B cell (primary cell): ENCODE results near the gene C16orf82. TPM values are rescaled to one million over a fixed set of nuclear protein-coding genes. Genes with fewer than 3 reads are reported as not detected.

ENCODE experiments used
- ATAC-seq: fragments of 200-7000 bp; cut with Tn5 transposase; one replicate; pipeline ENCODE4 v1.10.0; 2021; ENCODE audit warnings: low read depth, mild to moderate bottlenecking, moderate number of reproducible peaks, moderate library complexity
- CTCF ChIA-PET: fragments of 350-600 bp; sonication (Branson Sonifier 250); formaldehyde crosslinking; loops from one replicate; lab custom pipeline; 2021; ENCODE audit warnings: antibody characterized with exemption, inconsistent platforms; lab: Charles Lee
- POLR2A ChIA-PET: fragments of 350-600 bp; sonication (Branson Sonifier 250); formaldehyde crosslinking; loops from one replicate; lab custom pipeline; 2021; ENCODE audit warnings: antibody characterized with exemption; lab: Charles Lee
- DNase-seq: peaks from one replicate; pipeline ENCODE4 v3.0.0; 2013
- H2AFZ ChIP-seq: 2 replicates; pipeline ENCODE4 v1.6.1; 2012; ENCODE audit warnings: mild to moderate bottlenecking, low read depth, low read length; ENCODE audit not compliant: insufficient read depth, poor library complexity, severe bottlenecking
- H3K27ac ChIP-seq, 2 donors: 1 replicate in 1 of 2; 2 replicates in 1 of 2; pipeline ENCODE4 v1.5.1; 2012 to 2013; ENCODE audit warnings: low read length in 2 of 2, mild to moderate bottlenecking in 2 of 2, moderate library complexity in 1 of 2
- H3K27me3 ChIP-seq, 4 experiments: fragments of 200-600 bp in 1 of 4; sonication (generic) in 1 of 4; replicated peaks in 1 of 4; 1 replicate in 2 of 4; 2 replicates in 2 of 4; pipeline versions ENCODE4 v1.6.1 to v1.7.0; 2013 to 2016; ENCODE audit warnings: low read length in 3 of 4, mild to moderate bottlenecking in 2 of 4, mixed read lengths in 1 of 4, moderate library complexity in 1 of 4; ENCODE audit not compliant: insufficient read depth in 4 of 4, control insufficient read depth in 3 of 4; ENCODE audit errors: control extremely low read depth in 1 of 4
- H3K36me3 ChIP-seq, 2 experiments: replicated peaks in 1 of 2; 1 replicate in 1 of 2; 2 replicates in 1 of 2; pipeline versions ENCODE4 v1.6.1 to v1.7.1; 2013; ENCODE audit warnings: low read length in 1 of 2; ENCODE audit not compliant: insufficient read depth in 2 of 2, control insufficient read depth in 1 of 2; ENCODE audit errors: control extremely low read depth in 1 of 2, extremely low read depth in 1 of 2
- H3K4me1 ChIP-seq, 2 donors: fragments of 200-600 bp in 1 of 2; sonication (generic) in 1 of 2; 1 replicate in 1 of 2; 2 replicates in 1 of 2; pipeline versions ENCODE4 v1.5.1 to v1.6.1; 2013 to 2017; ENCODE audit warnings: low read length in 2 of 2; ENCODE audit not compliant: control insufficient read depth in 2 of 2, insufficient read depth in 2 of 2
- H3K4me2 ChIP-seq: replicated peaks from 2 replicates; pipeline ENCODE3; 2012; ENCODE audit warnings: mild to moderate bottlenecking, low read depth, low read length; ENCODE audit not compliant: poor library complexity, severe bottlenecking
- H3K4me3 ChIP-seq, 5 experiments: fragments of 200-600 bp in 1 of 5; sonication (generic) in 1 of 5; 1 replicate in 3 of 5; 2 replicates in 2 of 5; pipeline versions ENCODE4 v1.5.1 to v1.7.0; 2011 to 2016; ENCODE audit warnings: low read length in 4 of 5, mild to moderate bottlenecking in 4 of 5, low read depth in 2 of 5, control low read depth in 1 of 5, moderate library complexity in 1 of 5; ENCODE audit not compliant: insufficient read depth in 1 of 5; ENCODE audit errors: control extremely low read depth in 1 of 5, extremely low read depth in 1 of 5
- H3K79me2 ChIP-seq: fragments of 200-600 bp; sonication (generic); one replicate; pipeline ENCODE4 v1.6.0; 2016; ENCODE audit warnings: low read length; ENCODE audit not compliant: control insufficient read depth, insufficient read depth
- H3K9ac ChIP-seq: fragments of 200-600 bp; sonication (generic); 2 replicates; pipeline ENCODE4 v1.6.1; 2017; ENCODE audit warnings: mild to moderate bottlenecking, low read length, moderate library complexity
- H3K9me3 ChIP-seq, 3 donors: one replicate each; pipeline versions ENCODE4 v1.6.1 to v1.7.1; 2013; ENCODE audit warnings: low read length in 2 of 3; ENCODE audit not compliant: control insufficient read depth in 2 of 3, insufficient read depth in 1 of 3; ENCODE audit errors: control extremely low read depth in 1 of 3
- H4K20me1 ChIP-seq: 2 replicates; pipeline ENCODE4 v1.6.0; 2012; ENCODE audit warnings: mild to moderate bottlenecking, low read length; ENCODE audit not compliant: insufficient read depth, control insufficient read depth, poor library complexity, severe bottlenecking
- H3K27ac Mint-ChIP-seq: one replicate; pipeline ENCODE4 v1.8.0; 2021; ENCODE audit warnings: mixed read lengths
- H3K27me3 Mint-ChIP-seq: one replicate; pipeline ENCODE4 v1.8.0; 2021; ENCODE audit warnings: mixed read lengths
- H3K4me1 Mint-ChIP-seq: one replicate; pipeline ENCODE4 v1.8.0; 2021; ENCODE audit warnings: mixed read lengths
- H3K4me3 Mint-ChIP-seq: one replicate; pipeline ENCODE4 v1.8.0; 2021; ENCODE audit warnings: mixed read lengths
- H3K9me3 Mint-ChIP-seq: one replicate; pipeline ENCODE4 v1.8.0; 2022; ENCODE audit warnings: mixed read lengths; ENCODE audit not compliant: insufficient read depth
- EZH2 ChIP-seq: IDR thresholded peaks from 2 replicates; pipeline ENCODE4 v1.6.1; 2012; ENCODE audit warnings: borderline replicate concordance, low read depth, mild to moderate bottlenecking, moderate library complexity, low read length; ENCODE audit not compliant: insufficient read depth, poor library complexity, severe bottlenecking
- WGBS: methylation state at CpG from one replicate; pipeline ENCODE4 v1.1.5; 2013; ENCODE audit warnings: missing lambda C conversion rate; ENCODE audit not compliant: insufficient coverage; 5-methylcytosine and 5-hydroxymethylcytosine counted together
- intact Hi-C: fragments of 100-400 bp; cut with micrococcal nuclease; formaldehyde crosslinking; loops from one replicate; pipeline ENCODE4 v1.10.0; 2022
- polyA plus RNA-seq: library from polyadenylated mRNA; depleted of rRNA; stranded (reverse); fragments of >200 nt; gene quantifications from 2 replicates; pipeline ENCODE4 v1.2.3, GENCODE V29; 2012
- total RNA-seq, 2 donors: library from RNA; stranded (reverse); fragments of 120-200 nt in 1 of 2; gene quantifications; 1 replicate in 1 of 2; 2 replicates in 1 of 2; pipeline versions ENCODE4 v1.2.3 to v1.2.4, GENCODE V29; 2013 to 2022
- TF ChIP-seq, protein P1 (sequence below): fragments of 200-600 bp; IDR thresholded peaks from one replicate; pipeline ENCODE4 v1.8.0; 2022; ENCODE audit warnings: antibody characterized with exemption, mild to moderate bottlenecking

The C16orf82 gene
- total and polyA plus RNA-seq, 2 donors (not counting 1 experiment from before 2014, with no cell fraction given) = not detected

- H3K4me3 ChIP-seq = no peak overlapping the region
- no peaks in the 10 kb centered on the region for H3K36me3 ChIP-seq
- Mint-ChIP-seq H3K4me3 (no peak overlapping the region), H3K27ac (no peak overlapping the region), H3K27me3 (peaks cover 15% of the 10 kb centered on the region), H3K4me1 (no peaks in the 10 kb centered on the region), H3K9me3 (peaks cover 2% of the 10 kb centered on the region)
- TF ChIP-seq EZH2 = no peak
- TF ChIP-seq, protein P1, sequence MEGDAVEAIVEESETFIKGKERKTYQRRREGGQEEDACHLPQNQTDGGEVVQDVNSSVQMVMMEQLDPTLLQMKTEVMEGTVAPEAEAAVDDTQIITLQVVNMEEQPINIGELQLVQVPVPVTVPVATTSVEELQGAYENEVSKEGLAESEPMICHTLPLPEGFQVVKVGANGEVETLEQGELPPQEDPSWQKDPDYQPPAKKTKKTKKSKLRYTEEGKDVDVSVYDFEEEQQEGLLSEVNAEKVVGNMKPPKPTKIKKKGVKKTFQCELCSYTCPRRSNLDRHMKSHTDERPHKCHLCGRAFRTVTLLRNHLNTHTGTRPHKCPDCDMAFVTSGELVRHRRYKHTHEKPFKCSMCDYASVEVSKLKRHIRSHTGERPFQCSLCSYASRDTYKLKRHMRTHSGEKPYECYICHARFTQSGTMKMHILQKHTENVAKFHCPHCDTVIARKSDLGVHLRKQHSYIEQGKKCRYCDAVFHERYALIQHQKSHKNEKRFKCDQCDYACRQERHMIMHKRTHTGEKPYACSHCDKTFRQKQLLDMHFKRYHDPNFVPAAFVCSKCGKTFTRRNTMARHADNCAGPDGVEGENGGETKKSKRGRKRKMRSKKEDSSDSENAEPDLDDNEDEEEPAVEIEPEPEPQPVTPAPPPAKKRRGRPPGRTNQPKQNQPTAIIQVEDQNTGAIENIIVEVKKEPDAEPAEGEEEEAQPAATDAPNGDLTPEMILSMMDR = no peak
- ChIA-PET CTCF (no interaction called here), POLR2A (no interaction called here)
- H3K27ac ChIP-seq = no peak overlapping the region
- intact Hi-C loops = no loop called here
- H3K9ac ChIP-seq = no peak overlapping the region
- no peak for DNase-seq
- no peaks in the 10 kb centered on the region for H3K79me2 ChIP-seq
- 96% methylated on average over 22 of the region's 23 CpGs for WGBS
- ATAC-seq = no peak
- H3K9me3 ChIP-seq = no peaks in the 10 kb centered on the region
- no peaks in the 10 kb centered on the region for H3K4me1 ChIP-seq
- no peak overlapping the region for H2AFZ ChIP-seq
- H4K20me1 ChIP-seq = no peaks in the 10 kb centered on the region
- H3K27me3 ChIP-seq = peaks cover 0 to 4% (median 0%) of the 10 kb centered on the region in 4 experiments
- no peak overlapping the region for H3K4me2 ChIP-seq
Measured at GRCh38 chr16:27040732-27041131, 26.0 kb upstream of the C16orf82 start.

DNA sequence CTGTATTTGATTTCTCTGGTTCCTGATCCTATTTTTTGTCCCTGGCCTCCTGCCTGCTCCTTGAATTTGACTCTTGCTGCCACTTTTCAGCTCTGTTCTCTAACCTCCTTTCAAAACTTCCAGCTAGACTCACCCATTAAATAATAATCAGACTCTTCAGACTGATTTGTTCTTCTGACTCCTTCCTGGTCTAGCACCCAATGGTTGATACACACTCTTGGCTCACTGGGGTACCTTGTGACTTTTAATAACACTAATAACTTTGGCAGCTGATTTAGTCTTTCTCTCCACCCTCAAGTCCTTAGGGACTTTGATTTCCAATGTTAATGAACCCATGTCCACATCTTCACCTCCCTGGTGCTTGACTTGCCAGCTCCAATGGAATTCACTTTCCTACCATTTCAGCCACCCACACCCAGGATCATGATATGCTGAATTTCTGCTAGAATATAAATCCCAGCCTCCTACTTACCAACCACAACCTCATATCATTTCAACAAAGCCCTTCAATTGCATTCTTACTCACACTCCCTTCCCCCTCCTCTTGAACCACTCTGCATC lies 19.7 kb upstream of the C16orf82 start:
- no peak overlapping the region for H3K9ac ChIP-seq
- H3K79me2 ChIP-seq = no peaks in the 10 kb centered on the region
- H3K36me3 ChIP-seq = no peaks in the 10 kb centered on the region
- no peaks in the 10 kb centered on the region for H3K9me3 ChIP-seq
- Mint-ChIP-seq H3K4me3 (no peak overlapping the region), H3K27me3 (peaks cover 6% of the 10 kb centered on the region), H3K4me1 (no peaks in the 10 kb centered on the region), H3K9me3 (peaks cover 2% of the 10 kb centered on the region), H3K27ac (no peak overlapping the region)
- peaks cover 0 to 15% (median 0%) of the 10 kb centered on the region in 4 experiments for H3K27me3 ChIP-seq
- H3K4me3 ChIP-seq = no peak overlapping the region
- H4K20me1 ChIP-seq = no peaks in the 10 kb centered on the region
- no peaks in the 10 kb centered on the region for H3K4me1 ChIP-seq
- POLR2A ChIA-PET = no interaction called here
- CTCF ChIA-PET = no interaction called here
- no peak overlapping the region for H3K4me2 ChIP-seq
- no peak overlapping the region for H3K27ac ChIP-seq
- TF ChIP-seq, protein P1 = no peak
- no peak for TF ChIP-seq EZH2
- intact Hi-C loops = no loop called here
- ATAC-seq = no peak
- no peak overlapping the region for H2AFZ ChIP-seq
- DNase-seq = no peak
